CD4-positive, alpha-beta T cell (primary cell): ENCODE measurements around the gene PIP5K1C. TPM values are rescaled to one million over a fixed set of nuclear protein-coding genes. Genes with fewer than 3 reads are reported as not detected.

Experiments
- ATAC-seq: fragments of 200-7000 bp; cut with Tn5 transposase; one replicate; pipeline ENCODE4 v1.10.0; 2022; ENCODE audit warnings: mild to moderate bottlenecking; ENCODE audit not compliant: poor library complexity
- CTCF ChIA-PET: fragments of 350-600 bp; sonication (Branson Sonifier 250); formaldehyde crosslinking; loops from one replicate; lab custom pipeline; 2021; ENCODE audit warnings: antibody characterized with exemption, inconsistent platforms; lab: Charles Lee
- POLR2A ChIA-PET: fragments of 350-600 bp; sonication (Branson Sonifier 250); formaldehyde crosslinking; loops from one replicate; lab custom pipeline; 2021; ENCODE audit warnings: antibody characterized with exemption, inconsistent platforms; lab: Charles Lee
- DNase-seq, 14 experiments: peaks; one replicate each; pipeline ENCODE4 v3.0.0-alpha.2; 2013 to 2020; ENCODE audit warnings: mixed read lengths in 2 of 14
- H3K27ac ChIP-seq, 2 donors: one replicate each; pipeline versions ENCODE4 v1.5.1 to v1.7.0; 2013; ENCODE audit warnings: low read length in 2 of 2, low read depth in 1 of 2, mild to moderate bottlenecking in 1 of 2
- H3K27me3 ChIP-seq, 2 experiments: 1 replicate in 1 of 2; 2 replicates in 1 of 2; pipeline versions ENCODE4 v1.6.1 to v1.7.0; 2013; ENCODE audit warnings: low read length in 2 of 2, control low read depth in 1 of 2, mild to moderate bottlenecking in 1 of 2, moderate library complexity in 1 of 2; ENCODE audit not compliant: insufficient read depth in 2 of 2, control insufficient read depth in 1 of 2
- H3K36me3 ChIP-seq: one replicate; pipeline ENCODE4 v1.6.1; 2013; ENCODE audit warnings: low read length, control low read depth; ENCODE audit not compliant: insufficient read depth
- H3K4me1 ChIP-seq: one replicate; pipeline ENCODE4 v1.6.1; 2013; ENCODE audit warnings: low read length, control low read depth; ENCODE audit not compliant: insufficient read depth
- H3K4me3 ChIP-seq: one replicate; pipeline ENCODE4 v1.5.1; 2013; ENCODE audit warnings: mild to moderate bottlenecking, low read length, moderate library complexity
- H3K9me3 ChIP-seq, 2 experiments: 1 replicate in 1 of 2; 2 replicates in 1 of 2; pipeline versions ENCODE4 v1.6.1 to v1.7.0; 2013; ENCODE audit warnings: low read length in 2 of 2, mild to moderate bottlenecking in 2 of 2, control low read depth in 1 of 2, moderate library complexity in 1 of 2; ENCODE audit not compliant: control insufficient read depth in 1 of 2, insufficient read depth in 1 of 2
- H3K27ac Mint-ChIP-seq: one replicate; pipeline ENCODE4 v1.8.0; 2020; ENCODE audit warnings: mixed read lengths
- H3K27me3 Mint-ChIP-seq: one replicate; pipeline ENCODE4 v1.8.0; 2021; ENCODE audit warnings: mixed read lengths
- H3K36me3 Mint-ChIP-seq: one replicate; pipeline ENCODE4 v1.8.0; 2021; ENCODE audit warnings: low read depth, mixed read lengths
- H3K4me1 Mint-ChIP-seq: one replicate; pipeline ENCODE4 v1.8.0; 2021; ENCODE audit warnings: low read depth, mixed read lengths
- H3K4me3 Mint-ChIP-seq: one replicate; pipeline ENCODE4 v1.8.0; 2020; ENCODE audit warnings: mild to moderate bottlenecking, mixed read lengths
- H3K9me3 Mint-ChIP-seq: one replicate; pipeline ENCODE4 v1.8.0; 2020; ENCODE audit warnings: mixed read lengths
- intact Hi-C, 2 experiments: fragments of 100-400 bp; cut with DNase I in 1 of 2; cut with micrococcal nuclease in 1 of 2; formaldehyde crosslinking; loops; one replicate each; pipeline versions ENCODE4 v1.15.1 to v1.9.0; 2023 to 2025; cut with DNase I, micrococcal nuclease
- total RNA-seq, 174 experiments: library from RNA in 2 of 174; stranded (reverse) in 2 of 174; gene quantifications; one replicate each; pipeline ENCODE4 v1.2.3 and lab custom pipeline; 2021 to 2026
- TF ChIP-seq, protein P1 (sequence below): fragments of 200-600 bp; IDR thresholded peaks from one replicate; pipeline ENCODE4 v1.8.0; 2022; ENCODE audit warnings: antibody characterized with exemption, mild to moderate bottlenecking

The PIP5K1C gene
- total RNA-seq, 2 experiments from 2014 or later, result 14.7 to 15.5 TPM

DNA sequence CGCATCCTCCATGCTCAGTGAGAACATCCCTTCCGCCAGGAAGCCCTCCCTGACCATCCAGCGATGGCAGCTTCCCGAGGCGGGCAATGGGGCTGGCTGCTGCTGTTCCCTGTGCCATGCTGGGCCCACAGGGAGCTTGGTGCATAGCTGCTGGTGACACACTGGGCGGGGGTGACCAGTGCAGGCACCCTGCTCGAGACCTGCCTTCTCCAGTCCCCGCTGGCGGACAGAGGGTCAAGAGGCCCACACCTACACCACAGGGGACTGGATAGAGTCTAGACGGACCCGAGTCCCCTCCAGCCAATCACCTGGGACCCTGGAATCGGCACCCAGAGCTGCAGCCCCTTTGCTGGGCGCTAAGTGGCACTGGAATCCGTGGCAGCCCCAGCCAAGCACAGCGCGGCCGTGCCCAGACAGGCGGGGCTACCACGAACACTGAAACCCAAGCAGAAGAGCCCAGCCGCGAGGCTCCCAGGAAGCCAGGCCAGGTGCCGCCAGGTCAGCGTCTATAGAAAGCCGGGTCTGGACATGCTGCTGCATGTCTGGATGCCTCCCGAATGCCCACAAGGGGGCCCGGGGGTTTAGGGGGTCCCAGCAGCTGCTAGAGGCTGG lies 84.6 kb downstream of the PIP5K1C start:
- no peak overlapping the region for H3K4me3 ChIP-seq
- peaks cover 0 to 9% of the 10 kb centered on the region in 2 experiments for H3K9me3 ChIP-seq
- TF ChIP-seq, protein P1, sequence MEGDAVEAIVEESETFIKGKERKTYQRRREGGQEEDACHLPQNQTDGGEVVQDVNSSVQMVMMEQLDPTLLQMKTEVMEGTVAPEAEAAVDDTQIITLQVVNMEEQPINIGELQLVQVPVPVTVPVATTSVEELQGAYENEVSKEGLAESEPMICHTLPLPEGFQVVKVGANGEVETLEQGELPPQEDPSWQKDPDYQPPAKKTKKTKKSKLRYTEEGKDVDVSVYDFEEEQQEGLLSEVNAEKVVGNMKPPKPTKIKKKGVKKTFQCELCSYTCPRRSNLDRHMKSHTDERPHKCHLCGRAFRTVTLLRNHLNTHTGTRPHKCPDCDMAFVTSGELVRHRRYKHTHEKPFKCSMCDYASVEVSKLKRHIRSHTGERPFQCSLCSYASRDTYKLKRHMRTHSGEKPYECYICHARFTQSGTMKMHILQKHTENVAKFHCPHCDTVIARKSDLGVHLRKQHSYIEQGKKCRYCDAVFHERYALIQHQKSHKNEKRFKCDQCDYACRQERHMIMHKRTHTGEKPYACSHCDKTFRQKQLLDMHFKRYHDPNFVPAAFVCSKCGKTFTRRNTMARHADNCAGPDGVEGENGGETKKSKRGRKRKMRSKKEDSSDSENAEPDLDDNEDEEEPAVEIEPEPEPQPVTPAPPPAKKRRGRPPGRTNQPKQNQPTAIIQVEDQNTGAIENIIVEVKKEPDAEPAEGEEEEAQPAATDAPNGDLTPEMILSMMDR, result no peak
- DNase-seq (no peak), ATAC-seq (no peak)
- H3K36me3 ChIP-seq, result peaks cover 57% of the 10 kb centered on the region
- CTCF ChIA-PET, result no interaction called here
- no peak overlapping the region for H3K27ac ChIP-seq
- H3K9me3 Mint-ChIP-seq, result no peaks in the 10 kb centered on the region
- H3K27me3 Mint-ChIP-seq, result no peaks in the 10 kb centered on the region
- peaks cover 7% of the 10 kb centered on the region for H3K4me1 Mint-ChIP-seq
- intact Hi-C loops, result no loop called here
- H3K36me3 Mint-ChIP-seq, result peaks cover 20% of the 10 kb centered on the region
- POLR2A ChIA-PET, result no interaction called here
- H3K27me3 ChIP-seq, result no peaks in the 10 kb centered on the region
- peaks cover 15% of the 10 kb centered on the region for H3K4me1 ChIP-seq
- no peak overlapping the region for H3K4me3 Mint-ChIP-seq
- no peak overlapping the region for H3K27ac Mint-ChIP-seq

DNA sequence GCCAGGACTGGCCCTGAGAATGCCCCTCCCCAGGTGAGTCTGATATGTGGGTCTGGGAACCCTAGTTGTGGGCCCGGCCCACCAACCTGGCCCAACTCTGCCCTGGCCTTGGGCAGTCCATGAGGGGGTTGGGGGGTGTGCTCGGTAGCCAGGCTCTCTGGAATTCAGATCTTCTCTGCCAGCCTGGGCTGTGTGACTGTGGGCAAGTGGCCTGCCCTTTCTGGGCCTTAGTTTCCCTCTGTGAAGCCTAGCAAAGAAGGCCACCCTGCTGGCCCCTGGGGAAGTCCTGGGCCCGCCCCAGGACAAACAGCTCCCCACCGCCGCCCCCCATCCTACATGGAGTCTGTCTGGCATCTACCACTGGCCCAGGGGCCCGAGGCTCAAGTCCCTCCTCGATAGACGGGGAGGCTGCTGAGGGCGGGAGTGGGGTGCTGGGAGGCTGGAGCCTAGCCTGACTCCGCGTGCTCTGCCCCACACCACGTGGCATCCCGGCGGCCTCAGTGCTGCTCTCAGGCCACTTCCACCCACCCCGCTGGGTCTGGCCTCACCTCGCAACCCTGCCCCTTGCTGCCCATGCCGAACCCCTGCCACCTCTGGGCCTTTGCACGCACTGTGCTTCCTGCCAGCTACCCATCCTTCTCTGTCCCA lies 85.3 kb downstream of the PIP5K1C start:
- Histone ChIP-seq H3K9me3 (peaks cover 0 to 11% of the 10 kb centered on the region in 2 experiments), H3K4me3 (no peak overlapping the region), H3K36me3 (peaks cover 54% of the 10 kb centered on the region), H3K27me3 (no peaks in the 10 kb centered on the region), H3K4me1 (peaks cover 15% of the 10 kb centered on the region), H3K27ac (no peak overlapping the region)
- Mint-ChIP-seq H3K27me3 (no peaks in the 10 kb centered on the region), H3K36me3 (peaks cover 24% of the 10 kb centered on the region), H3K9me3 (no peaks in the 10 kb centered on the region), H3K4me3 (no peak overlapping the region), H3K27ac (no peak overlapping the region), H3K4me1 (peaks cover 7% of the 10 kb centered on the region)
- intact Hi-C loops, result no loop called here
- ChIA-PET POLR2A (no interaction called here), CTCF (no interaction called here)
- TF ChIP-seq, protein P1, result no peak
- ATAC-seq (no peak), DNase-seq (no peak)

DNA sequence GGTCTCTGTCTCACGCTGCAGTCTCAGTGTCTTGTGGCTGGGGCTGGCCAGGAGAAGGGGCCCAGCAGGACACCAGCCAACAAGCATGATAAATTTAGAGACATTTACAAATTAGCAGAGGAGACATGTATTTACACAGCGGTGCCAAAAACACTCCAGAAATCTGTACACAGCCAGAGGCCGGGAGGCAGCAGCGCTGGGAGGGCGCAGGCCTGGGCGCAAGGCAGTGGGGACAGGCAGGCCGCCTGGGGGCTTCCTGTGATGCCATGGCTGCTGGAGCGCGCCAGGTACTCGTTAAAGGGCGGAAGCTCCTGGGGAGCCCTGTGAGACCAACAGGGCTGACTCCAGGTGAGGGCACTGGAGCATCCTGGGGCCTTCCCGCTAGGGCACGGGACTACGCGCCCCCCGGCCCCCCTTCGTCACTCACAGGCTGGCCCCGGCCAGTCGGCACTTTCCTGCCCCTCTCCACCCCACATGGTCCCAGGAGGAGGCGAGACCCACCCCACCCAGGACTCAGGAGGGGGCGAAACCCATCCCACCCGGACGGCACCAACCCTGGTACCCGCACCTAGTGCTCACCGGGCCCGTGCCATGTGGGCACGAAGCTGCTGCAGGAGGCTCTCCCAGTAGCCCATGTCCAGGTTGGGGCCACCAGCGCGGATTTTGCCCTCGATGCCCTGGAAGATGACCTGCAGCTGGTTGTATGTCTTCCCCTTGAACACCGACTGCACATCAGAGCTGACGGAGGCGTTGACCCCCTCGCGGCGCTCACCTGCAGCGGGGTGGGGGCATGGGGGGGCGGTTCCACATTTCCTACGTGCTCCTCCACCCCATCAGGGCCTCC lies 86.2 kb downstream of the PIP5K1C start:
- no peak overlapping the region for H3K27ac Mint-ChIP-seq
- DNase-seq (no peak), ATAC-seq (no peak)
- H3K9me3 Mint-ChIP-seq, result no peaks in the 10 kb centered on the region
- Histone ChIP-seq H3K27me3 (no peaks in the 10 kb centered on the region), H3K9me3 (peaks cover 0 to 17% of the 10 kb centered on the region in 2 experiments), H3K27ac (no peak overlapping the region), H3K36me3 (peaks cover 45% of the 10 kb centered on the region), H3K4me1 (peaks cover 15% of the 10 kb centered on the region), H3K4me3 (no peak overlapping the region)
- H3K36me3 Mint-ChIP-seq, result peaks cover 21% of the 10 kb centered on the region
- intact Hi-C loops, result no loop called here
- no peak overlapping the region for H3K4me3 Mint-ChIP-seq
- H3K27me3 Mint-ChIP-seq, result no peaks in the 10 kb centered on the region
- TF ChIP-seq, protein P1, result no peak
- H3K4me1 Mint-ChIP-seq, result peaks cover 7% of the 10 kb centered on the region
- POLR2A ChIA-PET, result no interaction called here
- CTCF ChIA-PET, result no interaction called here
